Spinal cord (tissue), 10 donors: Measurements from ENCODE around the gene CNTN1. TPM values are rescaled to one million over a fixed set of nuclear protein-coding genes. Genes with fewer than 3 reads are reported as not detected.

Source experiments
- DNase-seq, 6 donors: peaks; one replicate each; pipeline versions ENCODE4 v3.0.0 to v3.0.0-alpha.2; 2013 to 2015; ENCODE audit warnings: low spot score in 6 of 6, low read depth in 4 of 6
- H3K27ac ChIP-seq: one replicate; pipeline ENCODE4 v1.5.1; 2013; ENCODE audit warnings: low read depth, low read length, control low read depth
- H3K27me3 ChIP-seq: one replicate; pipeline ENCODE4 v1.6.1; 2013; ENCODE audit warnings: low read length; ENCODE audit not compliant: control insufficient read depth, insufficient read depth
- H3K36me3 ChIP-seq: one replicate; pipeline ENCODE4 v1.6.1; 2013; ENCODE audit warnings: low read length; ENCODE audit not compliant: control insufficient read depth, insufficient read depth
- H3K4me1 ChIP-seq: one replicate; pipeline ENCODE4 v1.6.1; 2013; ENCODE audit warnings: low read length; ENCODE audit not compliant: control insufficient read depth, insufficient read depth
- H3K4me3 ChIP-seq: one replicate; pipeline ENCODE4 v1.5.1; 2013; ENCODE audit warnings: low read depth, low read length, control low read depth
- H3K9me3 ChIP-seq: one replicate; pipeline ENCODE4 v1.6.1; 2013; ENCODE audit warnings: low read length; ENCODE audit not compliant: control insufficient read depth, insufficient read depth
- WGBS: methylation state at CpG from one replicate; pipeline ENCODE4 v1.1.5; 2013; ENCODE audit warnings: missing lambda C conversion rate; ENCODE audit not compliant: insufficient coverage; 5-methylcytosine and 5-hydroxymethylcytosine counted together
- polyA plus RNA-seq, 2 donors: library from polyadenylated mRNA; unstranded; fragments of 120-200 nt; gene quantifications; one replicate each; pipeline ENCODE4 v1.2.1, GENCODE V29; 2013; ENCODE audit not compliant: insufficient read length in 2 of 2
- total RNA-seq, 2 donors: library from RNA; depleted of rRNA in 1 of 2; stranded (reverse); fragments of 120-200 nt in 1 of 2; fragments of >200 nt in 1 of 2; gene quantifications; one replicate each; pipeline versions ENCODE4 v1.2.3 to v1.2.4, GENCODE V29; 2013 to 2014
- donor health status: healthy.

The CNTN1 gene
- total and polyA plus RNA-seq, 4 donors: 278 to 745 (median 389) TPM

- Histone ChIP-seq H3K27ac (no peak overlapping the region), H3K27me3 (no peaks in the 10 kb centered on the region), H3K4me1 (no peaks in the 10 kb centered on the region), H3K9me3 (no peaks in the 10 kb centered on the region), H3K36me3 (no peaks in the 10 kb centered on the region), H3K4me3 (no peak overlapping the region)
- DNase-seq: no peak
- 26% methylated on average over 2 of the region's 5 CpGs for WGBS
Measured at GRCh38 chr12:40792792-40793386, 100.7 kb downstream of the CNTN1 start.

GRCh38 chr12:40793471-40793870 lies 101.2 kb downstream of the CNTN1 start:
- Histone ChIP-seq H3K4me3 (no peak overlapping the region), H3K4me1 (no peaks in the 10 kb centered on the region), H3K27ac (no peak overlapping the region), H3K27me3 (no peaks in the 10 kb centered on the region), H3K36me3 (no peaks in the 10 kb centered on the region), H3K9me3 (no peaks in the 10 kb centered on the region)
- WGBS: no CpG with 5 or more reads among the region's 1 CpG
- DNase-seq: no peak

DNA sequence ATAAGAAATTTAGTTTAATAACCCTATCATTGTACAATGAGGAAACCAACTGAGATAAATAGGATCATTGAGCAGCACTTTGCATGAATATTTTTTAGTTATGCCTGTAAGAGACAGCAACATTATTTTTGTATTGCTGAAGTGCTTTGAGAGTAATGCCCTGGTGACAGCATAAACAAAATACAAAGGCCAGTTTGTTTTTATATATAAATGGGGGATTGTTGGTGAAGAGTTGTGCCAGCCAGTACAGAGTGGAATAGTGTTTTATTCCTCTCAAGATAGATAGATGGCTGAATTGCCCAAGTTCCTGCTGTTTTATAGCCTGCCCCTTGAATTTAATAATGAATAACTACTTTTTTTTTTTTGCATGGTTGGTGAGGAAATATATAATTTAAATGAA lies 101.8 kb downstream of the CNTN1 start:
- peak in 4 of 6 donors; percentile 19 to 56 (median 38) for DNase-seq
- no peaks in the 10 kb centered on the region for H3K36me3 ChIP-seq
- peak overlapping the region; percentile 26 for H3K27ac ChIP-seq
- no peaks in the 10 kb centered on the region for H3K27me3 ChIP-seq
- H3K4me3 ChIP-seq: no peak overlapping the region
- H3K9me3 ChIP-seq: no peaks in the 10 kb centered on the region
- H3K4me1 ChIP-seq: no peaks in the 10 kb centered on the region

- H3K9me3 ChIP-seq: no peaks in the 10 kb centered on the region
- 100% methylated on average over 1 of the region's 2 CpGs for WGBS
- no peak overlapping the region for H3K27ac ChIP-seq
- H3K36me3 ChIP-seq: no peaks in the 10 kb centered on the region
- H3K4me3 ChIP-seq: no peak overlapping the region
- DNase-seq: no peak
- H3K27me3 ChIP-seq: no peaks in the 10 kb centered on the region
- no peaks in the 10 kb centered on the region for H3K4me1 ChIP-seq
Measured at GRCh38 chr12:40801082-40801481, 108.8 kb downstream of the CNTN1 start.

- DNase-seq: no peak
- WGBS: 100% methylated on average over 2 of the region's 2 CpGs
- Histone ChIP-seq H3K9me3 (no peaks in the 10 kb centered on the region), H3K4me1 (no peaks in the 10 kb centered on the region), H3K4me3 (no peak overlapping the region), H3K27me3 (no peaks in the 10 kb centered on the region), H3K36me3 (no peaks in the 10 kb centered on the region), H3K27ac (no peak overlapping the region)
Measured at GRCh38 chr12:40801861-40802260, 109.6 kb downstream of the CNTN1 start.

GRCh38 chr12:40802656-40803055 lies 110.4 kb downstream of the CNTN1 start:
- no peak overlapping the region for H3K4me3 ChIP-seq
- DNase-seq: no peak
- no peaks in the 10 kb centered on the region for H3K27me3 ChIP-seq
- H3K36me3 ChIP-seq: no peaks in the 10 kb centered on the region
- H3K9me3 ChIP-seq: no peaks in the 10 kb centered on the region
- WGBS: 100% methylated on average over 1 of the region's 1 CpG
- no peak overlapping the region for H3K27ac ChIP-seq
- H3K4me1 ChIP-seq: no peaks in the 10 kb centered on the region

- H3K9me3 ChIP-seq: no peaks in the 10 kb centered on the region
- H3K27me3 ChIP-seq: no peaks in the 10 kb centered on the region
- no peak overlapping the region for H3K27ac ChIP-seq
- peak in 1 of 6 donors; percentile 42 for DNase-seq
- no peaks in the 10 kb centered on the region for H3K4me1 ChIP-seq
- no peak overlapping the region for H3K4me3 ChIP-seq
- WGBS: 41% methylated on average over 4 of the region's 12 CpGs
- no peaks in the 10 kb centered on the region for H3K36me3 ChIP-seq
Measured at GRCh38 chr12:40819436-40820108, 127.3 kb downstream of the CNTN1 start.

- no peaks in the 10 kb centered on the region for H3K36me3 ChIP-seq
- H3K4me3 ChIP-seq: no peak overlapping the region
- H3K27ac ChIP-seq: no peak overlapping the region
- no peaks in the 10 kb centered on the region for H3K4me1 ChIP-seq
- H3K27me3 ChIP-seq: no peaks in the 10 kb centered on the region
- peak in 1 of 6 donors; percentile 85 for DNase-seq
- no CpG with 5 or more reads among the region's 2 CpGs for WGBS
- H3K9me3 ChIP-seq: no peaks in the 10 kb centered on the region
Measured at GRCh38 chr12:40820794-40821484, 128.7 kb downstream of the CNTN1 start.

DNA sequence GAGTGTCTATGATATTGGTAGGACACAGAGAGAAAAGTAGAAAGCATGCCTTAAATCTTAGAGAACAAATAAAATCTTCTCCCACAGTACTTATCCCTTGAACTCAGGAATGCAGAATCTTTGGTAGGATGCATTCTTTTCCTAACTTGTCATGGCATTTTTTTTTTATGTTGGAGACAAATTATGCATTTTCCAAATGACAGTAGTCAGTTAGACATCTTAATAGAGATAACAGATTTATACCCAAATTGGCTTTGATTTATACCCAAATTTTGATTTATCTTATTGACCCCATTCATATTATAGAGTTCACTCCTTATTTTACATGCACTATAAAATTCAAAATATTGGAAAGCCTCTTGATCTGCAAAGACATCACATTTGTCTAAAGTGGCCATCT lies 132.9 kb downstream of the CNTN1 start:
- no peaks in the 10 kb centered on the region for H3K27me3 ChIP-seq
- no peak overlapping the region for H3K4me3 ChIP-seq
- H3K9me3 ChIP-seq: no peaks in the 10 kb centered on the region
- no peak for DNase-seq
- no peaks in the 10 kb centered on the region for H3K36me3 ChIP-seq
- no peaks in the 10 kb centered on the region for H3K4me1 ChIP-seq
- no peak overlapping the region for H3K27ac ChIP-seq
